CD14-positive monocyte (primary cell): ENCODE measurements around the gene TRIM37. TPM values are rescaled to one million over a fixed set of nuclear protein-coding genes. Genes with fewer than 3 reads are reported as not detected.

Experiments used
- DNase-seq, 3 donors: peaks; one replicate each; pipeline ENCODE4 v3.0.0-alpha.2; 2011 to 2022
- H2AFZ ChIP-seq: 2 replicates; pipeline ENCODE4 v1.6.0; 2012; ENCODE audit warnings: mild to moderate bottlenecking, low read depth, low read length, inconsistent platforms; ENCODE audit not compliant: insufficient read depth, poor library complexity, severe bottlenecking
- H3K27ac ChIP-seq, 2 donors: 1 replicate in 1 of 2; 2 replicates in 1 of 2; pipeline ENCODE4 v1.5.1; 2012 to 2013; ENCODE audit warnings: low read length in 2 of 2, control low read depth in 1 of 2, inconsistent platforms in 1 of 2, low read depth in 1 of 2, mild to moderate bottlenecking in 1 of 2
- H3K27me3 ChIP-seq, 2 donors: one replicate each; pipeline versions ENCODE4 v1.6.0 to v1.6.1; 2011 to 2013; ENCODE audit warnings: low read length in 2 of 2; ENCODE audit not compliant: control insufficient read depth in 2 of 2, insufficient read depth in 2 of 2
- H3K36me3 ChIP-seq, 2 donors: replicated peaks in 1 of 2; 1 replicate in 1 of 2; 2 replicates in 1 of 2; pipeline versions ENCODE4 v1.5.1 to v1.6.1; 2012 to 2013; ENCODE audit warnings: low read length in 2 of 2, control low read depth in 1 of 2, inconsistent platforms in 1 of 2, mild to moderate bottlenecking in 1 of 2; ENCODE audit not compliant: insufficient read depth in 2 of 2, control insufficient read depth in 1 of 2
- H3K4me1 ChIP-seq, 2 donors: 1 replicate in 1 of 2; 2 replicates in 1 of 2; pipeline versions ENCODE4 v1.5.1 to v1.6.1; 2012 to 2013; ENCODE audit warnings: low read length in 2 of 2, control low read depth in 1 of 2, inconsistent platforms in 1 of 2, mild to moderate bottlenecking in 1 of 2, moderate library complexity in 1 of 2; ENCODE audit not compliant: insufficient read depth in 2 of 2, control insufficient read depth in 1 of 2
- H3K4me2 ChIP-seq: replicated peaks from 2 replicates; pipeline ENCODE3; 2012; ENCODE audit warnings: low read length, moderate library complexity, mild to moderate bottlenecking; ENCODE audit not compliant: poor library complexity, severe bottlenecking; ENCODE audit errors: extremely low read depth
- H3K4me3 ChIP-seq, 3 experiments: fragments of 200-600 bp in 1 of 3; sonication (generic) in 1 of 3; replicated peaks in 1 of 3; 1 replicate in 2 of 3; 2 replicates in 1 of 3; pipeline ENCODE4 v1.5.1; 2011 to 2013; ENCODE audit warnings: low read length in 3 of 3, mild to moderate bottlenecking in 3 of 3, control low read depth in 2 of 3, low read depth in 2 of 3, inconsistent platforms in 1 of 3, moderate library complexity in 1 of 3
- H3K79me2 ChIP-seq: 2 replicates; pipeline ENCODE4 v1.6.0; 2012; ENCODE audit warnings: mild to moderate bottlenecking, control low read depth, inconsistent platforms, low read length, moderate library complexity; ENCODE audit not compliant: insufficient read depth
- H3K9ac ChIP-seq: 2 replicates; pipeline ENCODE4 v1.6.0; 2017; ENCODE audit warnings: low read length, mild to moderate bottlenecking; ENCODE audit not compliant: insufficient read depth, poor library complexity, severe bottlenecking
- H3K9me3 ChIP-seq, 2 donors: replicated peaks in 1 of 2; 1 replicate in 1 of 2; 2 replicates in 1 of 2; pipeline versions ENCODE4 v1.5.1 to v1.6.1; 2012 to 2013; ENCODE audit warnings: low read length in 2 of 2, control low read depth in 1 of 2; ENCODE audit not compliant: control insufficient read depth in 1 of 2, insufficient read depth in 1 of 2
- H4K20me1 ChIP-seq: 2 replicates; pipeline ENCODE4 v1.6.0; 2012; ENCODE audit warnings: mild to moderate bottlenecking, low read length, control low read depth, moderate library complexity; ENCODE audit not compliant: insufficient read depth
- H3K27ac Mint-ChIP-seq, 7 donors: one replicate each; pipeline ENCODE4 v1.8.0; 2020; ENCODE audit warnings: mild to moderate bottlenecking in 7 of 7, mixed read lengths in 7 of 7, moderate library complexity in 6 of 7, inconsistent platforms in 2 of 7
- H3K27me3 Mint-ChIP-seq, 3 donors: one replicate each; pipeline ENCODE4 v1.8.0; 2021 to 2022; ENCODE audit warnings: low read depth in 3 of 3, mild to moderate bottlenecking in 3 of 3, mixed read lengths in 3 of 3, moderate library complexity in 3 of 3, inconsistent platforms in 1 of 3
- H3K36me3 Mint-ChIP-seq, 2 donors: one replicate each; pipeline ENCODE4 v1.8.0; 2020; ENCODE audit warnings: mixed read lengths in 2 of 2, inconsistent platforms in 1 of 2, mild to moderate bottlenecking in 1 of 2
- H3K4me1 Mint-ChIP-seq: one replicate; pipeline ENCODE4 v1.8.0; 2020; ENCODE audit warnings: mild to moderate bottlenecking, mixed read lengths
- H3K4me3 Mint-ChIP-seq, 2 donors: one replicate each; pipeline ENCODE4 v1.8.0; 2020; ENCODE audit warnings: mild to moderate bottlenecking in 2 of 2, mixed read lengths in 2 of 2, moderate library complexity in 1 of 2
- H3K9me3 Mint-ChIP-seq, 7 donors: one replicate each; pipeline ENCODE4 v1.8.0; 2020 to 2022; ENCODE audit warnings: mixed read lengths in 7 of 7, mild to moderate bottlenecking in 6 of 7, moderate library complexity in 6 of 7, inconsistent platforms in 2 of 7
- WGBS: methylation state at CpG from one replicate; pipeline ENCODE4 v1.1.5; 2013; ENCODE audit warnings: missing lambda C conversion rate; ENCODE audit not compliant: insufficient coverage; 5-methylcytosine and 5-hydroxymethylcytosine counted together
- intact Hi-C, 2 donors: fragments of 100-400 bp; cut with micrococcal nuclease; formaldehyde crosslinking; loops; one replicate each; pipeline versions ENCODE4 v1.15.0 to v1.15.1; 2023
- polyA plus RNA-seq, 3 donors: library from polyadenylated mRNA; depleted of rRNA in 1 of 3; unstranded in 2 of 3; stranded (reverse) in 1 of 3; fragments of 300-500 nt in 2 of 3; fragments of >200 nt in 1 of 3; fragmentation: Illumina TruSeq in 2 of 3; gene quantifications; 1 replicate in 2 of 3; 2 replicates in 1 of 3; pipeline ENCODE4 v1.2.3, GENCODE V29; 2012 to 2021
- TF ChIP-seq, protein P1 (sequence below): fragments of 200-600 bp; IDR thresholded peaks from one replicate; pipeline ENCODE4 v1.8.0; 2022; ENCODE audit warnings: antibody characterized with exemption, mild to moderate bottlenecking

The TRIM37 gene
- polyA plus RNA-seq, 3 donors, result 2.7 to 6.1 (median 5.3) TPM

DNA sequence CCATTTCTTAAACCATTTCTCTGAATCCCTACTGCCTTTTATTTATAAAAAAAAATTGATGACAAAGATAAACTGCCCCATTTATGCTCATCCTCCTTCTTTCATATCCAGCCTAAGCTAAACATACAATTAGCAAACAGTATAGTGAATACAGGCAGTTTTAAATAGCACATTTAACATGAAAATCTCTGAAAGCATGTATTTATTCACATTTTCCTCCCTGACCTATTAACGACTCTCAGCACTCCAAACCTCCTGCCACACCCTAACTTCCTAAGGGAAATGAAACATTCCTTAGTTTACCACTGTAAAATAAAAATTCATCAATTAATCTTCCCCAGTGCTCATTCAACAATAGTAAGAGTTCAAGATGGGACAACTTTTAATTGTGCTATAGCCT, 56.9 kb downstream of the TRIM37 start:
- H3K4me2 ChIP-seq, result no peak overlapping the region
- H3K27ac Mint-ChIP-seq, result no peak overlapping the region

GRCh38 chr17:59047616-59048015, 59.1 kb downstream of the TRIM37 start:
- H3K9ac ChIP-seq, result no peak overlapping the region
- H3K4me3 Mint-ChIP-seq, result no peak overlapping the region
- DNase-seq, result no peak
- H3K9me3 ChIP-seq, result no peaks in the 10 kb centered on the region
- 97% methylated on average over 3 of the region's 3 CpGs for WGBS
- peaks cover 26 to 82% of the 10 kb centered on the region in 2 donors for H3K36me3 ChIP-seq
- no peak overlapping the region for H3K27ac ChIP-seq
- H3K9me3 Mint-ChIP-seq, result no peaks in the 10 kb centered on the region
- H3K27me3 ChIP-seq, result no peaks in the 10 kb centered on the region
- peaks cover 49 to 61% of the 10 kb centered on the region in 2 donors for H3K36me3 Mint-ChIP-seq
- H3K4me1 Mint-ChIP-seq, result no peaks in the 10 kb centered on the region
- intact Hi-C loops, result no loop called here
- H4K20me1 ChIP-seq, result no peaks in the 10 kb centered on the region
- H3K27me3 Mint-ChIP-seq, result no peaks in the 10 kb centered on the region
- H3K4me3 ChIP-seq, result no peak overlapping the region
- no peak overlapping the region for H3K27ac Mint-ChIP-seq
- H3K4me2 ChIP-seq, result no peak overlapping the region
- no peaks in the 10 kb centered on the region for H3K79me2 ChIP-seq
- H3K4me1 ChIP-seq, result no peaks in the 10 kb centered on the region
- H2AFZ ChIP-seq, result no peak overlapping the region
- TF ChIP-seq, protein P1, sequence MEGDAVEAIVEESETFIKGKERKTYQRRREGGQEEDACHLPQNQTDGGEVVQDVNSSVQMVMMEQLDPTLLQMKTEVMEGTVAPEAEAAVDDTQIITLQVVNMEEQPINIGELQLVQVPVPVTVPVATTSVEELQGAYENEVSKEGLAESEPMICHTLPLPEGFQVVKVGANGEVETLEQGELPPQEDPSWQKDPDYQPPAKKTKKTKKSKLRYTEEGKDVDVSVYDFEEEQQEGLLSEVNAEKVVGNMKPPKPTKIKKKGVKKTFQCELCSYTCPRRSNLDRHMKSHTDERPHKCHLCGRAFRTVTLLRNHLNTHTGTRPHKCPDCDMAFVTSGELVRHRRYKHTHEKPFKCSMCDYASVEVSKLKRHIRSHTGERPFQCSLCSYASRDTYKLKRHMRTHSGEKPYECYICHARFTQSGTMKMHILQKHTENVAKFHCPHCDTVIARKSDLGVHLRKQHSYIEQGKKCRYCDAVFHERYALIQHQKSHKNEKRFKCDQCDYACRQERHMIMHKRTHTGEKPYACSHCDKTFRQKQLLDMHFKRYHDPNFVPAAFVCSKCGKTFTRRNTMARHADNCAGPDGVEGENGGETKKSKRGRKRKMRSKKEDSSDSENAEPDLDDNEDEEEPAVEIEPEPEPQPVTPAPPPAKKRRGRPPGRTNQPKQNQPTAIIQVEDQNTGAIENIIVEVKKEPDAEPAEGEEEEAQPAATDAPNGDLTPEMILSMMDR, result no peak

More for the DNA sequence above, 56.9 kb downstream of the TRIM37 start:
- Histone ChIP-seq H3K27me3 (no peaks in the 10 kb centered on the region), H3K36me3 (peaks cover 17 to 82% of the 10 kb centered on the region in 2 donors), H3K79me2 (no peaks in the 10 kb centered on the region), H2AFZ (no peak overlapping the region), H4K20me1 (no peaks in the 10 kb centered on the region), H3K4me3 (no peak overlapping the region), H3K9ac (no peak overlapping the region), H3K27ac (no peak overlapping the region), H3K9me3 (no peaks in the 10 kb centered on the region), H3K4me1 (no peaks in the 10 kb centered on the region)
- WGBS, result no CpG with 5 or more reads among the region's 1 CpG
- Mint-ChIP-seq H3K27me3 (no peaks in the 10 kb centered on the region), H3K9me3 (no peaks in the 10 kb centered on the region), H3K4me1 (no peaks in the 10 kb centered on the region), H3K4me3 (no peak overlapping the region), H3K36me3 (peaks cover 46 to 56% of the 10 kb centered on the region in 2 donors)
- TF ChIP-seq, protein P1, result no peak
- intact Hi-C loops, result no loop called here
- DNase-seq, result no peak
